Neural cell (in vitro differentiated cells): ENCODE measurements around the gene GSDME. TPM values are rescaled to one million over a fixed set of nuclear protein-coding genes. Genes with fewer than 3 reads are reported as not detected.

ENCODE experiments used
- H2AFZ ChIP-seq: fragments of 200-600, 300-800 bp; sonication (generic), shearing (Covaris generic); 2 replicates; pipeline ENCODE4 v1.6.0; 2014; ENCODE audit warnings: low read depth, mild to moderate bottlenecking, antibody characterized with exemption, low read length, moderate library complexity
- H3F3A ChIP-seq: fragments of 200-600 bp; shearing (Covaris generic); 2 replicates; pipeline ENCODE4 v1.6.1; 2016; ENCODE audit warnings: mild to moderate bottlenecking, moderate library complexity, mixed read lengths, antibody characterized with exemption, low read length; ENCODE audit not compliant: insufficient read depth, poor library complexity, severe bottlenecking
- H3K27ac ChIP-seq: fragments of 200-600, 300-800 bp; sonication (generic), shearing (Covaris generic); 2 replicates; pipeline ENCODE4 v1.5.1; 2014; ENCODE audit warnings: mild to moderate bottlenecking, low read length, moderate library complexity
- H3K27me3 ChIP-seq: fragments of 300-800, 200-600 bp; sonication (generic), shearing (Covaris generic); 2 replicates; pipeline ENCODE4 v1.6.0; 2014; ENCODE audit warnings: mild to moderate bottlenecking, low read depth, low read length, moderate library complexity; ENCODE audit not compliant: insufficient read depth
- H3K36me3 ChIP-seq: fragments of 300-800, 200-600 bp; sonication (generic), shearing (Covaris generic); 2 replicates; pipeline ENCODE4 v1.5.1; 2014; ENCODE audit warnings: mild to moderate bottlenecking, antibody characterized with exemption, low read length, moderate library complexity; ENCODE audit not compliant: insufficient read depth
- H3K4me2 ChIP-seq: fragments of 300-800, 200-600 bp; sonication (generic), shearing (Covaris generic); 2 replicates; pipeline ENCODE4 v1.6.0; 2014; ENCODE audit warnings: mild to moderate bottlenecking, low read length
- H3K4me3 ChIP-seq: fragments of 300-800, 200-600 bp; sonication (generic), shearing (Covaris generic); 2 replicates; pipeline ENCODE4 v1.5.1; 2014; ENCODE audit warnings: mild to moderate bottlenecking, low read length, moderate library complexity
- H3K79me2 ChIP-seq: fragments of 200-600 bp; shearing (Covaris generic); replicated peaks from 2 replicates; pipeline ENCODE4 v1.6.0; 2014; ENCODE audit warnings: mild to moderate bottlenecking, low read length, moderate library complexity; ENCODE audit not compliant: insufficient read depth
- H3K9ac ChIP-seq: fragments of 300-800, 200-600 bp; sonication (generic), shearing (Covaris generic); 2 replicates; pipeline ENCODE4 v1.6.1; 2016; ENCODE audit warnings: mild to moderate bottlenecking, low read length, mixed read lengths
- H3K9me2 ChIP-seq: fragments of 200-600 bp; shearing (Covaris generic); 2 replicates; pipeline ENCODE4 v1.6.1; 2016; ENCODE audit warnings: mild to moderate bottlenecking, low read length, mixed read lengths; ENCODE audit not compliant: insufficient read depth
- H3K9me3 ChIP-seq: fragments of 200-600, 300-800 bp; sonication (generic), shearing (Covaris generic); 2 replicates; pipeline ENCODE4 v1.6.1; 2016; ENCODE audit warnings: mild to moderate bottlenecking, mixed run types, low read length, moderate library complexity, mixed read lengths
- H4K20me1 ChIP-seq: fragments of 200-600 bp; shearing (Covaris generic); 2 replicates; pipeline ENCODE4 v1.6.1; 2016; ENCODE audit warnings: mild to moderate bottlenecking, mixed run types; ENCODE audit not compliant: insufficient read depth
- EP300 ChIP-seq: fragments of 450-650 bp; conservative IDR thresholded peaks from 2 replicates; pipeline ENCODE4 v1.6.1; 2014; ENCODE audit warnings: antibody characterized with exemption, mild to moderate bottlenecking, moderate library complexity; ENCODE audit not compliant: poor library complexity, severe bottlenecking
- EZH2 ChIP-seq: fragments of 200-600, 300-800 bp; shearing (Covaris generic), sonication (generic); IDR thresholded peaks from 2 replicates; pipeline ENCODE4 v1.6.1; 2014; ENCODE audit warnings: antibody characterized with exemption, low read length, borderline replicate concordance, mild to moderate bottlenecking; ENCODE audit not compliant: insufficient read depth, poor library complexity, severe bottlenecking
- MXI1 ChIP-seq: fragments of 450-650 bp; conservative IDR thresholded peaks from 2 replicates; pipeline ENCODE4 v1.6.1; 2014; ENCODE audit warnings: antibody characterized with exemption, mild to moderate bottlenecking; ENCODE audit not compliant: poor library complexity, severe bottlenecking
- POLR2AphosphoS5 ChIP-seq: IDR thresholded peaks from 2 replicates; pipeline ENCODE4 v1.6.1; 2012
- RAD21 ChIP-seq: fragments of 450-650 bp; conservative IDR thresholded peaks from 2 replicates; pipeline ENCODE4 v1.6.1; 2014; ENCODE audit warnings: antibody characterized with exemption, mild to moderate bottlenecking, moderate library complexity
- SMC3 ChIP-seq: fragments of 450-650 bp; conservative IDR thresholded peaks from 2 replicates; pipeline ENCODE4 v1.6.1; 2014; ENCODE audit warnings: antibody characterized with exemption, mild to moderate bottlenecking, moderate library complexity; ENCODE audit not compliant: poor library complexity
- TAF1 ChIP-seq: IDR thresholded peaks from 2 replicates; pipeline ENCODE4 v1.6.1; 2012; ENCODE audit warnings: low read depth
- polyA plus RNA-seq: library from polyadenylated mRNA; depleted of rRNA; stranded (reverse); fragments of >200 nt; gene quantifications from 2 replicates; pipeline ENCODE4 v1.2.3, GENCODE V29; 2014
- TF ChIP-seq, protein P1 (sequence below): IDR thresholded peaks from 2 replicates; pipeline ENCODE4 v1.6.1; 2012; ENCODE audit warnings: borderline replicate concordance
- TF ChIP-seq, protein P2 (sequence below): fragments of 450-650 bp; IDR thresholded peaks from 2 replicates; pipeline ENCODE4 v1.5.1; 2014; ENCODE audit warnings: antibody characterized with exemption, mild to moderate bottlenecking, moderate library complexity; ENCODE audit not compliant: poor library complexity, severe bottlenecking

The GSDME gene
- polyA plus RNA-seq, 1 donor from 2014 or later, result 42.9 TPM

DNA sequence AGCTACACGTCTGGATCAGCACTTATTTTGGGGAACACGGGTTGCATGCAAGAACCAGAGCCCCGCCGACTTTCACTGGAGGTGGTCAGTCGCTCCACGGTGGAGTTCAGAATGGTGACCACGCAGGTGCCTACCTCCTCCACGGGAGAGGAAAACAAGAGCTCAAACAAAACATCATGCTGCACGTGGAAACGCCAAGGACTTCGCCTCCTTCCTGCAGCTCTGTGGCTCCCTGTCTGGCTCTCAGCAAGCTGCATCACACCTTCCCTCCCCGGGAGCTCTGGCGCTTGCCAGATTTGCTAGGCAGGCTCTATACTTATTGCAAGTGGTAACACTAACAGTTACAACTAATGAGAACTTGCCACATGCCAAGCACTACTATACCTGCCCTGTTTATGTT lies 26.0 kb downstream of the GSDME start:
- TF ChIP-seq, protein P1, sequence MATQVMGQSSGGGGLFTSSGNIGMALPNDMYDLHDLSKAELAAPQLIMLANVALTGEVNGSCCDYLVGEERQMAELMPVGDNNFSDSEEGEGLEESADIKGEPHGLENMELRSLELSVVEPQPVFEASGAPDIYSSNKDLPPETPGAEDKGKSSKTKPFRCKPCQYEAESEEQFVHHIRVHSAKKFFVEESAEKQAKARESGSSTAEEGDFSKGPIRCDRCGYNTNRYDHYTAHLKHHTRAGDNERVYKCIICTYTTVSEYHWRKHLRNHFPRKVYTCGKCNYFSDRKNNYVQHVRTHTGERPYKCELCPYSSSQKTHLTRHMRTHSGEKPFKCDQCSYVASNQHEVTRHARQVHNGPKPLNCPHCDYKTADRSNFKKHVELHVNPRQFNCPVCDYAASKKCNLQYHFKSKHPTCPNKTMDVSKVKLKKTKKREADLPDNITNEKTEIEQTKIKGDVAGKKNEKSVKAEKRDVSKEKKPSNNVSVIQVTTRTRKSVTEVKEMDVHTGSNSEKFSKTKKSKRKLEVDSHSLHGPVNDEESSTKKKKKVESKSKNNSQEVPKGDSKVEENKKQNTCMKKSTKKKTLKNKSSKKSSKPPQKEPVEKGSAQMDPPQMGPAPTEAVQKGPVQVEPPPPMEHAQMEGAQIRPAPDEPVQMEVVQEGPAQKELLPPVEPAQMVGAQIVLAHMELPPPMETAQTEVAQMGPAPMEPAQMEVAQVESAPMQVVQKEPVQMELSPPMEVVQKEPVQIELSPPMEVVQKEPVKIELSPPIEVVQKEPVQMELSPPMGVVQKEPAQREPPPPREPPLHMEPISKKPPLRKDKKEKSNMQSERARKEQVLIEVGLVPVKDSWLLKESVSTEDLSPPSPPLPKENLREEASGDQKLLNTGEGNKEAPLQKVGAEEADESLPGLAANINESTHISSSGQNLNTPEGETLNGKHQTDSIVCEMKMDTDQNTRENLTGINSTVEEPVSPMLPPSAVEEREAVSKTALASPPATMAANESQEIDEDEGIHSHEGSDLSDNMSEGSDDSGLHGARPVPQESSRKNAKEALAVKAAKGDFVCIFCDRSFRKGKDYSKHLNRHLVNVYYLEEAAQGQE, result no peak
- TF ChIP-seq POLR2AphosphoS5 (no peak), EZH2 (no peak), RAD21 (no peak), MXI1 (no peak), SMC3 (no peak), EP300 (no peak), TAF1 (no peak)
- TF ChIP-seq, protein P2, sequence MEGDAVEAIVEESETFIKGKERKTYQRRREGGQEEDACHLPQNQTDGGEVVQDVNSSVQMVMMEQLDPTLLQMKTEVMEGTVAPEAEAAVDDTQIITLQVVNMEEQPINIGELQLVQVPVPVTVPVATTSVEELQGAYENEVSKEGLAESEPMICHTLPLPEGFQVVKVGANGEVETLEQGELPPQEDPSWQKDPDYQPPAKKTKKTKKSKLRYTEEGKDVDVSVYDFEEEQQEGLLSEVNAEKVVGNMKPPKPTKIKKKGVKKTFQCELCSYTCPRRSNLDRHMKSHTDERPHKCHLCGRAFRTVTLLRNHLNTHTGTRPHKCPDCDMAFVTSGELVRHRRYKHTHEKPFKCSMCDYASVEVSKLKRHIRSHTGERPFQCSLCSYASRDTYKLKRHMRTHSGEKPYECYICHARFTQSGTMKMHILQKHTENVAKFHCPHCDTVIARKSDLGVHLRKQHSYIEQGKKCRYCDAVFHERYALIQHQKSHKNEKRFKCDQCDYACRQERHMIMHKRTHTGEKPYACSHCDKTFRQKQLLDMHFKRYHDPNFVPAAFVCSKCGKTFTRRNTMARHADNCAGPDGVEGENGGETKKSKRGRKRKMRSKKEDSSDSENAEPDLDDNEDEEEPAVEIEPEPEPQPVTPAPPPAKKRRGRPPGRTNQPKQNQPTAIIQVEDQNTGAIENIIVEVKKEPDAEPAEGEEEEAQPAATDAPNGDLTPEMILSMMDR, result no peak
- Histone ChIP-seq H3K27ac (no peak overlapping the region), H3K9ac (no peak overlapping the region)

DNA sequence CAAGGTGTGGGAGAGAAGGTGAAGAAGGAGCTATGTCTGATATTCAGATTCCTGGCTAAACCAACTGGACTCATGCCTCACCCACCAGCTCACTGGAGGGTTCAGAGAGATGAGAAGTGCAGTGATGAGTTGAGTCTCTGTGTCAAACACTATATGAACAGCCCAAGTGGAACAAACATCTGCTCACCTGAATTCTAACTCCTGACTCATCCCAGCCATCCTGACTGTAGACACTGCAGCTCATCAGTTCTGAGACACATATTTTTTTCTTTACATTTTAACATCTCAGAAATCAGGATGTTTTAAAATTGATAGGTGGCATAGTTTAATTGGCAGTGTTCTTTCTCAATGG lies 27.3 kb downstream of the GSDME start:
- Histone ChIP-seq H3K4me3 (no peak overlapping the region), H3K79me2 (no peaks in the 10 kb centered on the region), H3K9ac (no peak overlapping the region), H4K20me1 (no peaks in the 10 kb centered on the region), H3K9me2 (no peaks in the 10 kb centered on the region), H3F3A (no peaks in the 10 kb centered on the region), H3K9me3 (no peaks in the 10 kb centered on the region), H2AFZ (no peak overlapping the region), H3K27me3 (no peaks in the 10 kb centered on the region), H3K36me3 (no peaks in the 10 kb centered on the region), H3K4me2 (no peak overlapping the region), H3K27ac (no peak overlapping the region)
- TF ChIP-seq POLR2AphosphoS5 (no peak), RAD21 (no peak), EZH2 (no peak), EP300 (no peak), TAF1 (no peak), SMC3 (no peak), MXI1 (no peak)
- TF ChIP-seq, protein P2, result no peak
- TF ChIP-seq, protein P1, result no peak

More for the DNA sequence above, 26.0 kb downstream of the GSDME start:
- Histone ChIP-seq H3K36me3 (no peaks in the 10 kb centered on the region), H3K4me2 (no peak overlapping the region), H4K20me1 (no peaks in the 10 kb centered on the region), H3K9me3 (no peaks in the 10 kb centered on the region), H3K79me2 (no peaks in the 10 kb centered on the region), H3K4me3 (no peak overlapping the region), H3F3A (no peaks in the 10 kb centered on the region), H2AFZ (no peak overlapping the region), H3K9me2 (no peaks in the 10 kb centered on the region), H3K27me3 (no peaks in the 10 kb centered on the region)
